Kidney epithelial cell (primary cell): ENCODE results near the gene SPNS2. TPM values are rescaled to one million over a fixed set of nuclear protein-coding genes. Genes with fewer than 3 reads are reported as not detected.

ENCODE experiments used
- DNase-seq: peaks from one replicate; pipeline ENCODE4 v3.0.0-alpha.2; 2010; ENCODE audit warnings: low read depth
- H3K27me3 ChIP-seq: 2 replicates; pipeline ENCODE4 v1.6.0; 2011; ENCODE audit warnings: low read length; ENCODE audit not compliant: control insufficient read depth, insufficient read depth
- H3K36me3 ChIP-seq: 2 replicates; pipeline ENCODE4 v1.5.1; 2011; ENCODE audit warnings: low read length; ENCODE audit not compliant: control insufficient read depth, insufficient read depth
- H3K4me3 ChIP-seq: 2 replicates; pipeline ENCODE4 v1.5.1; 2011; ENCODE audit warnings: low read depth, mild to moderate bottlenecking, control low read depth, low read length
- total RNA-seq: library from RNA; depleted of rRNA; stranded (reverse); fragments of >200 nt; gene quantifications from 2 replicates; pipeline ENCODE4 v1.2.3, GENCODE V29; 2015
- TF ChIP-seq, protein P1 (sequence below): IDR thresholded peaks from 2 replicates; pipeline ENCODE4 v1.5.1; 2011; ENCODE audit warnings: mild to moderate bottlenecking, moderate library complexity, low read length, control low read depth, inconsistent platforms; ENCODE audit not compliant: insufficient read depth, poor library complexity, severe bottlenecking

The SPNS2 gene
- total RNA-seq, 1 donor from 2014 or later, result 47.3 TPM

DNA sequence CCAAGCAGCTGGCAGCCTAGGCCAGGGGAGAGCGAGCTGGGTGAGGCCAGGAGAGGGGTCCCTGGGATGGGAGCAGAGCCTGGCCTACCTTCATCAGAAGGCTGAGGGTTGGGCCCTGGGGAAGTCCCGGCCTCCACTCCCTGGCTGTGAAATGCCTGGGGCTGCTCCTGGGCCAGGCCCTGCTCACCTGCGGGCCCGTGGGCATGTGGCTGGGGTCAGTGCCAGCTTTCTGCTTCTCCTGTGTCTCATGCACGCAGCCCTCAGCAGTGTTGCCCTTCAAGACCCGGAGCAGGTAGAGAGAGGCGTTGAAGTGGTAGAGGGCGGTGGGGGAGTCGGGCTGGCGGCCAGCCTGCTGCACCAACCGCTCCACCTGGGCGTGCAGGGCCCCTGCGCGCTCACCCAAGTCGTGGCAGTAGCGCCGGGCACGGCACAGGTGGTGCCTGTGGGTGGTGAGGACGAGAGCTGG is 44.1 kb downstream of the SPNS2 start:
- H3K27me3 ChIP-seq, result no peaks in the 10 kb centered on the region
- TF ChIP-seq, protein P1, sequence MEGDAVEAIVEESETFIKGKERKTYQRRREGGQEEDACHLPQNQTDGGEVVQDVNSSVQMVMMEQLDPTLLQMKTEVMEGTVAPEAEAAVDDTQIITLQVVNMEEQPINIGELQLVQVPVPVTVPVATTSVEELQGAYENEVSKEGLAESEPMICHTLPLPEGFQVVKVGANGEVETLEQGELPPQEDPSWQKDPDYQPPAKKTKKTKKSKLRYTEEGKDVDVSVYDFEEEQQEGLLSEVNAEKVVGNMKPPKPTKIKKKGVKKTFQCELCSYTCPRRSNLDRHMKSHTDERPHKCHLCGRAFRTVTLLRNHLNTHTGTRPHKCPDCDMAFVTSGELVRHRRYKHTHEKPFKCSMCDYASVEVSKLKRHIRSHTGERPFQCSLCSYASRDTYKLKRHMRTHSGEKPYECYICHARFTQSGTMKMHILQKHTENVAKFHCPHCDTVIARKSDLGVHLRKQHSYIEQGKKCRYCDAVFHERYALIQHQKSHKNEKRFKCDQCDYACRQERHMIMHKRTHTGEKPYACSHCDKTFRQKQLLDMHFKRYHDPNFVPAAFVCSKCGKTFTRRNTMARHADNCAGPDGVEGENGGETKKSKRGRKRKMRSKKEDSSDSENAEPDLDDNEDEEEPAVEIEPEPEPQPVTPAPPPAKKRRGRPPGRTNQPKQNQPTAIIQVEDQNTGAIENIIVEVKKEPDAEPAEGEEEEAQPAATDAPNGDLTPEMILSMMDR, result no peak
- H3K36me3 ChIP-seq, result peaks cover 5% of the 10 kb centered on the region
- DNase-seq, result no peak
- no peak overlapping the region for H3K4me3 ChIP-seq

DNA sequence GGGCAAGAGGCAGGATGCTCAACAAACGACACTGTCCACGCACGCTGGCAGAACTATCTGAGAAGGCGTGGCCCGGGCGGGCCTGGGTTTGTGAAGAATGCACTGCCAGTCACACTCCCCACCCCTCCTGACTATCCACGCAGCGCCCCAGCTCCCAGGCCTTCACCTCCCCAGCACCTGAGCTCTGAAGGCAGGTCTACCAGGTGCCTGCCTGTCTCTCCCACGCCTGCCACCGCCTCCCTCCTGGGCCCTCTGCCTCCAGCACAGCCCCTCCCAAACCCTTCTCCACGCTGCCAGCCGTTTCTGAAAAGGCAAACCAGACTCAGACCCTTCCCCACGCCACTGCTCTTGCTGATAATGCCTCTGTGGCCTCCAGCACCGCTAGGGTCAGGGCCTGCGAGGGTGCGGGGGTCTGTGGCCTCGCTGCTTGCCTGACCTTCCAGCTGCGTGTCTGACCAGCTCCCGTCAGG is 44.9 kb downstream of the SPNS2 start:
- Histone ChIP-seq H3K4me3 (no peak overlapping the region), H3K36me3 (peaks cover 4% of the 10 kb centered on the region), H3K27me3 (no peaks in the 10 kb centered on the region)
- TF ChIP-seq, protein P1, result no peak
- DNase-seq, result no peak

- no peaks in the 10 kb centered on the region for H3K27me3 ChIP-seq
- DNase-seq, result no peak
- TF ChIP-seq, protein P1, result no peak
- H3K4me3 ChIP-seq, result no peak overlapping the region
- peaks cover 2% of the 10 kb centered on the region for H3K36me3 ChIP-seq
Measured at GRCh38 chr17:4544135-4544950, 45.7 kb downstream of the SPNS2 start.

DNA sequence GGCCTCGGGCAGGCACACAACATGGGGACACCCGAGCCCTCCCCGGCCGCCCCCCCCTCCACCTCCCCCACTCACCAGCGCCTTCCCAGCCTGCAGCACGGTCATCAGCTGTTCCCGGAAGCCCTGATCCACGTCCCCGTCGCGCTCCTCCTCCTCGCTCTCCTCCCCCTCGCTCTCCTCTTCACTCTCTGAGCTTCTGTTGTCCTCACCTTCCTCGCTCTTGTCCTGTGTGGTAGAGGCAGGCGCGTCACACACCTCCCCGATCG is 46.2 kb downstream of the SPNS2 start:
- Histone ChIP-seq H3K4me3 (no peak overlapping the region), H3K27me3 (no peaks in the 10 kb centered on the region), H3K36me3 (peaks cover 2% of the 10 kb centered on the region)
- no peak for DNase-seq
- TF ChIP-seq, protein P1, result no peak

DNA sequence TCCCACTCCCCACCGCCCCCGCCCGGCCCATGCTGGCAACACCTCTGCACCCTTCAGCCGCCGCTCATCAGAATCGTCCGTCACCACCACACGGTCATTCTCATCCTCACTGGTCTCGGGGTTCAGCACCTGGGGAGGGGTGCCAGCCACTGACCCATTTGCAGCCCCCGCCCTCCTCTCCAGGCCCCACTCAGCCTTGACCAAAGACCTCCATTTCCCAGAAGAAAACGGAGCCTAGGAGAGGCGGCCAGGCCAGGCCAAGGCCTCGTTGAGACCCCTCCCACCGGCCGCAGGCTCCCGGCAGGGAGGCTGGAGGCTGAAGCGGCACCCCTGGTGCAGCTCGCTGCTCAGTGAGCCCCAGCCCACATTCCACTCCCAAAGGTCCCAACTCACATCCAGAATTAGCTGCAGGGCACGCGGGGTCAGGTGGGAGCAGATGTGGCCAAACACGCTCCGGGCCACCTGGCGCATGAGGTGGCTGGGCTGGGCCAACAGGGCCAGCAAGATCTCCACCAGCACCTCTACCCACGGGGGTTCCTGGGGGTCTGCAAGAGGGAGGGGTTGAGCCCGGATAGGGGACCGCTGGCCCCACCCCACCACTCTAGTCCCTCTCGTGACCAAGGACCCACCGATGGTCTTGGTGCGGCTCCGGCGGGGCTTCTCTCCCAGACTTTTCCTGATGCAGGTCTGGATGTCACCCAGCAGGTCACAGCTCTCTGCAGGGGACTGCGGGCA is 46.7 kb downstream of the SPNS2 start:
- Histone ChIP-seq H3K36me3 (peaks cover 3% of the 10 kb centered on the region), H3K4me3 (no peak overlapping the region), H3K27me3 (no peaks in the 10 kb centered on the region)
- TF ChIP-seq, protein P1, result no peak
- DNase-seq, result no peak
